K562 (cell line): Measurements from ENCODE around the gene UQCRC1. TPM values are rescaled to one million over a fixed set of nuclear protein-coding genes. Genes with fewer than 3 reads are reported as not detected.
A peak's percentile ranks its signal among the peaks of the same experiment; 100 is the strongest.

ENCODE experiments used
- CBFA2T2 ChIP-seq: fragments of 450-650 bp; conservative IDR thresholded peaks from 2 replicates; pipeline ENCODE4 v1.6.1; 2017; ENCODE audit warnings: mild to moderate bottlenecking
- CC2D1A ChIP-seq: fragments of 450-650 bp; IDR thresholded peaks from 2 replicates; pipeline ENCODE4 v1.6.1; 2017; ENCODE audit warnings: mild to moderate bottlenecking
- CCNT2 ChIP-seq: IDR thresholded peaks from 2 replicates; pipeline ENCODE4 v1.6.1; 2011; ENCODE audit warnings: borderline replicate concordance, low read depth, mild to moderate bottlenecking, moderate library complexity, mixed read lengths, low read length; ENCODE audit not compliant: insufficient read length; ENCODE audit errors: extremely low read depth
- ETV1 ChIP-seq: fragments of 450-650 bp; conservative IDR thresholded peaks from 2 replicates; pipeline ENCODE4 v1.6.1; 2016; ENCODE audit warnings: missing genetic modification characterization, control low read depth, low read depth, missing compliant biosample characterization
- GATAD2A ChIP-seq: fragments of 450-650 bp; IDR thresholded peaks from 2 replicates; pipeline ENCODE4 v1.6.1; 2017
- MED1 ChIP-seq: sonication (generic); formaldehyde crosslinking; IDR thresholded peaks from 2 replicates; pipeline ENCODE4 v1.8.1; 2023; ENCODE audit warnings: missing genetic modification reagents, borderline replicate concordance
- MNT ChIP-seq, 2 experiments: fragments of 450-650 bp; conservative IDR thresholded peaks; 2 replicates each; pipeline ENCODE4 v1.6.1; 2017; ENCODE audit warnings: mild to moderate bottlenecking in 2 of 2, moderate library complexity in 2 of 2
- POLR2B ChIP-seq: fragments of 450-650 bp; IDR thresholded peaks from 2 replicates; pipeline ENCODE4 v1.6.1; 2018; ENCODE audit warnings: low read depth; ENCODE audit not compliant: partially characterized antibody
- RBFOX2 ChIP-seq: fragments of 200-400 bp; formaldehyde crosslinking; IDR thresholded peaks from 2 replicates; pipeline ENCODE4 v1.6.1; 2017; ENCODE audit warnings: low read depth, mild to moderate bottlenecking, low read length, moderate library complexity
- RCOR1 ChIP-seq, 2 experiments: IDR thresholded peaks; 2 replicates each; pipeline ENCODE4 v1.6.1; 2012; ENCODE audit warnings: low read depth in 2 of 2, low read length in 2 of 2, borderline replicate concordance in 1 of 2, improper control_type of control experiment in 1 of 2
- RERE ChIP-seq: sonication (generic); formaldehyde crosslinking; IDR thresholded peaks from 2 replicates; pipeline ENCODE4 v1.8.0; 2023; ENCODE audit warnings: missing genetic modification reagents, mild to moderate bottlenecking, borderline replicate concordance
- RFX7 ChIP-seq: fragments of 250-450 bp; sonication (Bioruptor Pico); IDR thresholded peaks from 2 replicates; pipeline ENCODE4 v1.5.1; 2021; ENCODE audit warnings: mild to moderate bottlenecking
- SMARCA5 ChIP-seq: fragments of 450-650 bp; IDR thresholded peaks from 2 replicates; pipeline ENCODE4 v1.6.1; 2016
- SP1 ChIP-seq: sonication (generic); formaldehyde crosslinking; IDR thresholded peaks from 2 replicates; pipeline ENCODE4 v1.8.1; 2022; ENCODE audit warnings: mild to moderate bottlenecking, missing genetic modification reagents
- SRSF1 ChIP-seq: fragments of 200-400 bp; formaldehyde crosslinking; IDR thresholded peaks from 2 replicates; pipeline ENCODE4 v1.6.1; 2017; ENCODE audit warnings: mild to moderate bottlenecking, low read depth, low read length, moderate library complexity
- TCF15 ChIP-seq: fragments of 250-450 bp; sonication (Bioruptor Pico); IDR thresholded peaks from 2 replicates; pipeline ENCODE4 v1.8.0; 2022; ENCODE audit warnings: moderate library complexity, mild to moderate bottlenecking, inconsistent platforms
- VEZF1 ChIP-seq: fragments of 200-800 bp; sonication (Bioruptor generic); IDR thresholded peaks from 2 replicates; pipeline ENCODE4 v1.6.1; 2017; ENCODE audit warnings: missing genetic modification characterization, missing compliant biosample characterization
- ZBTB7A ChIP-seq: IDR thresholded peaks from 2 replicates; pipeline ENCODE4 v1.6.1; 2011; ENCODE audit warnings: low read depth, mild to moderate bottlenecking, low read length, moderate library complexity, borderline replicate concordance; ENCODE audit not compliant: control insufficient read depth
- polyA plus RNA-seq, 8 experiments: library from polyadenylated mRNA; depleted of rRNA in 4 of 8; stranded (reverse) in 5 of 8; unstranded in 3 of 8; fragments of >200 nt; fragmentation: Nextera tagmentation in 2 of 8; fragmentation: Illumina TruSeq in 1 of 8; extraction: Ambion mirVana in 2 of 8; extraction: Trizol in 1 of 8; gene quantifications; 2 replicates each; pipeline versions ENCODE4 v1.2.1 to v1.2.3, GENCODE V29; 2011 to 2014; ENCODE audit warnings: inconsistent platforms in 1 of 8, missing spikeins in 1 of 8
- total RNA-seq, 7 experiments: library from RNA; depleted of rRNA in 6 of 7; stranded (reverse); fragments of >200 nt in 6 of 7; fragmentation: Illumina TruSeq in 2 of 7; extraction: Trizol in 2 of 7; gene quantifications; 2 replicates each; pipeline versions ENCODE4 v1.2.1 to v1.2.3, GENCODE V29; 2011 to 2021; ENCODE audit warnings: low replicate concordance in 1 of 7

Gene UQCRC1
- total and polyA plus RNA-seq, 9 of the 15 experiments (the other 6 are each of a cell fraction or from before 2014, with no cell fraction given), result 125 to 424 (median 268) TPM

GRCh38 chr3:48635222-48636021 is 26.0 kb upstream of the UQCRC1 start, which contains the start of gene SLC26A6 (continued):
- TF ChIP-seq VEZF1 (CRISPR knock-in tag) (peak; percentile 67), GATAD2A (0 out of 2 replicates have a peak, but pooled peaks have one; percentile 48), POLR2B (no peak), SP1 (CRISPR knock-in tag) (peak; percentile 90), MNT (conservative IDR thresholded peaks at IDR 0.05) (peak in 1 of 2 experiments; percentile 75; a peak in 1 of 4 replicates), CC2D1A (peak; percentile 32; the same call in 1 of the 2 replicates), TCF15 (CRISPR knock-in tag) (no peak), SRSF1 (no peak), RERE (CRISPR knock-in tag) (peak; percentile 82; the same call in 1 of the 2 replicates), ZBTB7A (no peak; the same call in 1 of the 2 replicates), SMARCA5 (0 out of 2 replicates have a peak, but pooled peaks have one; percentile 13), RCOR1 (IDR thresholded peaks at IDR 0.05; ENCODE audit: borderline replicate concordance in 1 of 2, low read depth in 2 of 2, low read length in 2 of 2) (peak in 1 of 2 experiments; percentile 32; a peak in 1 of 4 replicates), RBFOX2 (peak; percentile 90), MED1 (CRISPR knock-in tag) (no peak), CCNT2 (peak; percentile 70), ETV1 (tag) (peak; percentile 68; the same call in 1 of the 2 replicates), RFX7 (CRISPR knock-in tag) (no peak), CBFA2T2 (no peak)
